Stimulated activated CD4-positive, alpha-beta T cell treated with anti-CD3 and anti-CD28 coated beads, Interleukin-4, amount 100 ng/mL, for 24 hours (primary cell): ENCODE measurements around the gene GAP43.

ENCODE experiments used
- DNase-seq: peaks from one replicate; pipeline ENCODE4 v3.0.0-alpha.2; 2020

GAP43 gene

DNA sequence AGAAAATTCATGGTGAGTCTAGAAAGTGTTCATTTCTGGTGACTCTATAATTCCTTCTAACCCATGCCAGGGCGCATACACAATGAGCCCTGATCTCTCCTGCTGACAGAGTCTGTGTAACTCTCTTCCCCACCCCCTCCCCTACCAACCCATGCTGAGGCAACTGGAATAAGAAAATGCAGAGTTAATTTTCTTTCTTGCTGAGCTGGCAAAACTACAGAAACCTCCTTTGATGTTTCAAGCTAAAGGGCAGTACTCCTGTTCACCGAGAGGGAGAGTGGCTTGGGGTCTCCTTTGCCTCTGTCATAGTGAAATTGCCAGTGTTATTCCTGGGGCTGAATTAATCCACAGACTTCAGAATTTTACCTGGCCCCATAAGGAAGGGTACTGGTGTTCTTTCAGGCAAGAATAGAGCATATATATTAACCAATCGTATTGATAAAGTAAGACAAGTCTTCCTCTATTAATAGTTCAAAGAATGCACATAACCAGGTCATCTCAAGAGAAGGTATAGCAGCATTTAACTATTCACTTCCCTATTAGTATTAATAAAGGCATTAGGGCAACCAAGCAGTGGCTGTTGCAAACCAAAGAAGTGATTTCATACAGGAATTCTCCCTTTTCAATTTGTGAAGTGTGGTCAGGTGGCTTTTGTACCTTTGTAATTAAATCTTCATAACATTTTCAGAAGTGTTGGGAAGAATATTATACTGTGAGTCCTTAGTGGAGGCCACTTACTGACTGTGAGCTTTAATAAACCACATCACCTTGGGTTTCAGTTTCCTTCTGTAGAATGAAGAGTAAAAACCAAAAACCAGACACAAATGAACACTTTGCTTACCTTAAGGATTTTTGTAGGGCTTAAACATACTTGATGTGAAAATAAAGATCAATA lies 4.1 kb downstream of the GAP43 start:
- DNase-seq: no peak

DNA sequence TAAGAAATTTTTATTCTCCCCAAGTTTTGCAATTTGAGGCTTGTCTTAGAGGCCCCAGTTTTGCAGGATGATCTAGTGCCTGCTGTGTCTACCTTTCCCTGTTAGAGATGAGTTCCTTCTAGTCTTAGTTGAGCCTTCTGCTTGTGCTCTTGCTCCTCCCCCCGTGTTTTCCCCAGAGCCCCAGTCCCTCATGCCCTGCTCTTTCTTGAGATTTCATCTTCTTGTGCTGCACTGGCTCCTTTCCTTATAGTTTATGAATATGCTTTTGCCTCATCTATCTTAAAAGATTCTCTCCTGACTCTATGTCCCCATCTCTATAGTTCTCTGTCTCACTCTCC lies 4.7 kb downstream of the GAP43 start:
- no peak for DNase-seq

DNA sequence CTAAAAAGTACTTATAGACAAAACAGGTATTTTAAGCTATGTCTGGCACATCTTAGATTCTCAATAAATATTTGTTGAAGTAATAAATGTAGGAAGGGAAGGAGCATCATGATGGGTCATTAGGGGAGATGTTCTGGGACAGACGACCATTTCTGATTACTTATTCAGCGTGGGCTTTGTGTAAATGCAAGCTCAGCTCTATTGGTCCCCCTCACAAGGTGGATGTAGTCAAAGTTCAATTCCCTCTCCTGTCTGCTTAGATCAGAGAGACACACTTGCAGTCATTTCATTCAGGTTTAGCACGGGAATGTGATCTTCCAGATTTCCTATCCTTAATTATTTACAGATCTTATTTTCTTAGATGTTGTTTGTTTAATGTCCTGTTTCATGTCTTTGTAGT lies 7.5 kb downstream of the GAP43 start:
- DNase-seq: no peak

DNA sequence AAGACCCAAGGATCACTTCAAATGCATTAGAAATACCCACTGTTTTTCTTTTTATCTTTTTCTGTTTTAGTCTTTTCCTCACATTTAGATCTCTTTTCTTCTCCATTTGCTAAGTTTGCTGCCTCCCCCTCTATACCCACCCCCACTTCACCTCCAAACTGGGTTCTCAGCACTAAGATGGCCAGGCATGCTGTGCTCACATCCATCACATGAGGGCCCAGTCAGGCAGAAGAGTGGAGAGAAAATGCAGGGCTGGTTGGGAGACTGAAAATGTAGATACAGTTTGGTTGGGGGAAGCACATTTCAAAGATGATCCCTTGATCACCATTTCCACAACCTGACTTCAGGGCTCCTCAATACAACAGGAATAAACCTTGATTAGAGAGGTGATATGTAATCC lies 8.7 kb downstream of the GAP43 start:
- no peak for DNase-seq

DNA sequence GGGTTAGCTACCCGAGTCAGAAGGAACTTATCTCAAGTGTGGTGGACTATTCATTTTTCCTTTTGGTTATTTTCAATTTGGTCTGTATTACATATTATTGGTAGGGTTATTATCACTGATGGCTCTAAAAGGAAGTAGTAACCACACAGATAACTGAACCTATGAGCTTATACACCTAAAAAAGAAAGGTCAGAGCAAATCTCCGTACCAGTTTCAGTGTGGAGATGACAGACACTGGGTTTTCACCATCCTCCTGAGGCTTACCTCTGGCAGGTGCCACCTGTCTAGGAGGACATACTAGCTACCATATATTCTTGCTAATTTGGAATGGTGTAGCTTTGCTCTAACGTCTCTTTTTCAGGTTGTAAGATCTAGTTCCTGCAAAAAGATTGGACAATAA lies 10.2 kb downstream of the GAP43 start:
- no peak for DNase-seq

DNA sequence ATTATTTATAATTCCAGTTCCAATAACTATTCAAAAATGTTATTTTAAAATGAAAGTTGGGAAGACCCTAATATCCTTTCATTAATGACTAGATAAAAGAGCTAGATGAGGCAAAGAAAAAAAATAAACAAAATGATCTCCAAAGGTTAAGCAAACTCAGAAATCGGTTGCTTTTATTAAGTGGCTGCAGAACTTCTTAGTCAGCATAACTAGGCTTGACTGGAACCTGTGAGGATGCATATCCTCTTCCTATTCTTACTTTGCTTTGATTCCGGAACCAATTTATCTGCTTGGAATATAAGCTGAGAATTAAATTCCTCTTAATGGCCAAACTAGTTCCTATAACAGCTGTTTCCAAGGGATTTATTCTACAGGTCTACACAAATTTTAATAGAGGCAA lies 10.7 kb downstream of the GAP43 start:
- DNase-seq: no peak

DNA sequence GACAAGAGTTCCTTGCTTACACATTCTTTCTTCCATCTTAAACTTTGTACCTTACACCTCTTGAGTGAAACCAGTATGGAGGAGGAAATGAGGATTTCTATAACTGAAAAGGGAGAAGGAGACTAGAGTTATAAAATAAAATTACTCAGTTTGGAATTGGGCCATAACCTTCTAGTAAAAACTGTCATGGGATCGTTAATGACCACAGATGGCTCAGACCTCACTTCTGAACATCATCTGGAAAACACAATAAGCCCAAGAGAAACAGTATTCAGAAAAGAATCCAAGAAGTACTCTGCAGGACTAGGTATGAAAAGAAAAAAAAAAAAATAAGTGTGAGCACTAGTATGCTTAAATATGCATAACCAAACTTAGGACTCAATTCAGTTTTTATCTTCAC lies 12.1 kb downstream of the GAP43 start:
- DNase-seq: no peak

DNA sequence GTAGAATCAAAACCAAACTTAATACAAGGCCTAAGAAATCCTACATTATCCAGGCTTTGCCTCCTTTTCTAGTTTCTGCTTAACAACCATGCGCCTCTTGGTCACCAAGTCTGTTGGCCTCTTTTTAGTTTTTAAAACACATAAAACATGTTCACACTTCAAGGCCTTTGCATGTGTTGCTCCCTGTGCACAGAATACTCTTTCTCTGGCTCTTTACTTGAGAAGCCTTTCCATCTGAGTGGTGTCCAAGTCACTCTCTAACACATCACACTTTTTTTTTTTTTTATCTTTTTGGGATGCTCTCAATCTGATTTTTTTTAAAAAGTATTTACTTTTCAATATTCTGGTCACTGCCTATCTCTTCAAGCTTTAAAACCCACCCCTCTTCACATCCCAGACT lies 14.9 kb downstream of the GAP43 start:
- DNase-seq: no peak

DNA sequence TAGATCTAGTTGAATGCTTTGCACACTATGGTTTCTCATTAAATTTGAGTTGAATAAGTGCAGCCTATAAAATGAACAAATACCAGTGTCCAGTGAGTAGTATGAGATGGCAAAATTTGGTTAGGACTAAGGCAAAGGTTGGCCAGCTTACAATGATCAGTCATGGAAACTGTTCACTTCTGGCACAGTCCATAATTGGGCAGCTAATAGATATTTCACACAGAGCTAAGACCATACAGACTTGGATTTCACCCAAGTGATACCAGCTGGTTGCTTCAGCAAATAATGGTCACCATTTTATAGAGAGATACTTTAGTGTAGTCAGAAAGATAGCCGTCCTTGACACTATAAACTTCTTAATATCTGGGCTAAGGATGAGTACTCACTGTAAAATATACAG lies 15.7 kb downstream of the GAP43 start:
- DNase-seq: no peak

DNA sequence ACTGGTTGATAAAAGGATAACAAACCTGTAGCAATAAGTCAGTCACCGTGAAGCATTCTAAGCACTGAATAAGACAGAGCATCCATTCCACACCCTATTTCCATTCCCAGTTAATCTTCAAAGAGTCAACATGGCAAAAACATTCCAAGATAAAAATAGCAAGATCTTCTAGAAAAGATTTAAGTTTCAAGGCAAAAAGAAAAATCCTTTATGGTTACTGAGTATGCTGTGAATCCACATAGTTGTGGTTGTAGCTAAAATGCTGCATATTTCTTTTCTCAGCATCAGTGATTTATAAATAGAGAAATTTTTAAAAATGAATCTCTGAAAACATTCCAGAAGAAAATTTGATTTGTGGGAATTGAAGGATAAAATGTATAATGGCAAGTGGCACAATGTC lies 21.1 kb downstream of the GAP43 start:
- DNase-seq: no peak

DNA sequence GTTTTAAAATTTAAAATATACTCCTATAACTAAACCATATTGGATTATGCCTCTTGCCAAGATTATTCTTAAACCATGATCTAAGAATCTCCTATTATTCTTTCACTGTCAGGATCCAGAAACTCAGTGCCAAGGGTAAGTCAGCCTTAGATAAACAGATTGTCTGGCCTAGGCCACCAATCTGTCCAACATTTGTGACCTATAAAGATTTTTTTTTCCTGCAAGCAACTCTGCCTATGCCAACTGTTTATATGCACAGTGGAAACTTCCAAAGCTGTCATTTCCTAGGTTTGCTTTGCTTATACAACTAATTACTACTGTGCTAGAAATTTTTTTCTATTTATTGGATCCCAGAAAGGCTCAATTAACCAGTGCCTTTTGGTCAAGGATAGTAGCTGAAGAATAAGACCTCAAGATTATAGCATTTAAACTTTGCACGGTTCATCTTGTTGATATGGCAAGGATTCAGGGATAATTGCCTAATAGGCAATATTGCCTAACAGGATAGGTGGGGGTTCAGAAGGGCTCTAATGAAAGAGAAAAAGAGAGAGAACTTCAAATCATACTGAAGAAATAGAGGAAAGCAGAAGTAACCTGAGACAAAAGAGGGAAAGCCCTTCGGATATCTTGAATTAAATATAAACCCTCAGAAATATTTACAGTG lies 22.8 kb downstream of the GAP43 start:
- DNase-seq: no peak

DNA sequence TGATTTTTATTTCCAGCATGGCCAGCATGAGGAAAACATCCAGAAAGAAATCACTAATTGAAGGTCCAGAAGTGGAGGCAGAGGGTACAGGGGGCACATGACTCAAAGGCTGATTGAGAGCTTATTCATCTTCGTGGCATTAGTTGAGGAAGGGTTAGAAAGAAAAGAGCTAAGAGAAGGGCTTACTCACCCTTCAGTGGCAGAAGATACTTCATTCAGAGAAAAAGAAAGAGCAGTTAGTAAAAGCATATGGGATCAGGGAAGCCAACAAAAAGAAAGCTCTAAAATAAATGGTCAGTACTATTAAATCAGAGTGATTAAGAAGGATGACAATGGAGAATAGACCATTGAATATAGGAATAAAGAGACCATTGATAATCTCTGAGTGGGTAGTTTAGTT lies 25.2 kb downstream of the GAP43 start:
- no peak for DNase-seq

DNA sequence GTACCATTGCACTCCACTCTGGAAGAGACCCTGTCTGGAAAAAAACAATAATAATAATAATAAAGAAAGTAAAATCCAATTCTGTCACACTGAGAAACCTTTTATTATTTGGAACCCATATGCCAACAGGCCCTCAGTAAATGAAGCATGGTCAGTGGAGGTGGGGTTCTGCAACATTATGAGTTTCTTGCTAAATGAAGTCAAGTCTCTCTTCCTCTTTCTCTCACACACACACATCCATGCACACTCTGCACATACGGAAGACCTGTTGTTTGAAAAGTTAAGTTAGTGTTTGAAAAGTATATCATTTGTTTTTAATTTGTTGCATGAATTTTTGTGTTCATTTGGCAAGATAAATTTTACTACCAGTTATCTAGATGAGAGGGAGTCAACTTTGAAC lies 27.8 kb downstream of the GAP43 start:
- DNase-seq: no peak

DNA sequence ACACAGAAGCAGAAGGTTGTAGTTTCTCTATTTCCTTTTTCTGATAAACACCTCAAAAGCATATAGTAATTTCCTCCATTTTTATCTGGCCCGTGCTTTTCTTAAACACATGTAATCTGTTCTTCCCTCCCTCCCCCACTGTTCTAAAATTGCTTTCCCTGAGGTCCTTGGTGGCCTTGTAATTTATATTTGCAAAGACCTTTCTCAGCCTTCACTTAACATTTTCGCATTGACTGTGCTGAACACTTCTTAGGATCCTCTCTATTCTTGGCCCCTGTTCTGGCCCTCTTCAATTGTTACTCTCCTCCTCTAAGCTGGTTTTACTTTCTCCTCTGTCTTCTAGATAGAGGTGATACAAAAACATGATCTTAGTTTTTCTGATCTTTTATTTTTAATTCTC lies 28.3 kb downstream of the GAP43 start:
- no peak for DNase-seq

DNA sequence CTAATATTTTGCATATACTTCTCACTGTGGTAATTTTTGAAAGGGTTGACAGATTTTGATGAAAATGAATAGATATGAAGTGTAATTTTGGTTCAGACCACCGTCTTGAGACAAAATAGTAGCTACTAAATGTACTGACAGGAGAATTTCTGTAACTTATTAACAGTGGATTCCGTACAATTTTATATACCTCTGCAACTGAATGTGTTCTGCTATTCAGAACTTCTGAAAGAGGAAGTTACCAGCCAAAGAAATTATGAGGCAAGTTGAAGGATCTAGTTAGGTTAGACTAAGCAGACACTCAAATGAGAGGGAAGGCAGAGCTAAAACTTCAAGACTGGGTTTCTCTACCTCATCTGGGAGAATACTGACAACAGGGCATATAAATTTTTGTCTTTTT lies 29.4 kb downstream of the GAP43 start:
- DNase-seq: no peak

DNA sequence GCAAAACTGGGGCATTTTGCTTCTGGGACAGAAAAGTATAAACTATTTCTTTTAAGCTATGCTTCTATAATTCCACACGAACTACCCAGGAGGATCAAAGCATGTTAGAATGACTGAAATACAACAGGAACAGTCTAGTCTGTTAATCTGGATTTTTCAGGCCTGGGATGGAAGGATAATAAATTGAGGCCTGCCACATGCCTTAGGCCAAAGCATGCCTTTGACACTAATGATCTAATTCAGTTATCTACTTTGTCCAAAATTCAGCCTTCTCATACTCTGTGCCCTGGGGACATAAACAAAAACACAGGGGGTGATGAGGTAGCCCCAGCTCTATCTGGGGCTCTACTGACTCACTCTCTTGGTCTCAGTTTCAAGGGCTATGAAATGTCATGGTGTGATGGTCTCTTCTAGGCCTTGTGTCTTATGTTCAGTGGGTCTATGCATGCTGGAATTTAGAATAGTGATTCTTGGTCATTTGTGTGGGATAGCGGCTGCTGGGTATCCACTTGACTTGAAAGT lies 32.5 kb downstream of the GAP43 start:
- DNase-seq: no peak

DNA sequence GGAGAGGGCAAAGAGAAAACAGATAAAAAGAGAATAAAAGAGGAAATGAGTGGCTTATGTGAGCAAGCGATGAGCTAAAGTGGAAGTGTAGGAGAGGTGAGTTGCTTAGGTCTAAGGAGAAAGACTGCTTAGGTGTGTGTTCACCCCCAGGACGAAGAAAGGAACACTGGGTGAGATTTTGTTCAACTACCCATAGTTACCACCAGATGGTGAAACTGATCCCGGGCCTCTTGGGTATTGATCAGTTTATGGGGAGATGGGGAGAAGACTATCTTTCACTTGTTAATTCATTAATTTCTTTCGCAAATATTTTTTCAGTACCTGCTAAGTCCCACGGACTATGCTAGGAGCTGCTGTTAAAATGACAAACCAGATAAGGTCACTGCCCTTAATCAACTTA lies 33.9 kb downstream of the GAP43 start:
- DNase-seq: no peak

DNA sequence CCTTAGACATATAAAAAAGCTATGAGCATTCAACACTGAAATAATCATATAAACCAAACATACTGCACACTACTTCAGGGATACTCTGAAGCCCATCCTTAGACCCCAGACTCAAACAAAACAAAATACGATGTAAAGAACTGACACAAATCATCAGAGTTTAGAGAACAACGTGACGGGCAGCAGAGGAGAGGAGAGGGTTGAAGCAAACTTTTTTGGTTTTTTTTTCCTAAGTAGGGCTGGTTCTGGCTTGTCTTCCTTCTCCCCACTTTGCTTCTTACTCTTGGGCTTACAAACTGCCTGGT lies 34.7 kb downstream of the GAP43 start:
- no peak for DNase-seq

DNA sequence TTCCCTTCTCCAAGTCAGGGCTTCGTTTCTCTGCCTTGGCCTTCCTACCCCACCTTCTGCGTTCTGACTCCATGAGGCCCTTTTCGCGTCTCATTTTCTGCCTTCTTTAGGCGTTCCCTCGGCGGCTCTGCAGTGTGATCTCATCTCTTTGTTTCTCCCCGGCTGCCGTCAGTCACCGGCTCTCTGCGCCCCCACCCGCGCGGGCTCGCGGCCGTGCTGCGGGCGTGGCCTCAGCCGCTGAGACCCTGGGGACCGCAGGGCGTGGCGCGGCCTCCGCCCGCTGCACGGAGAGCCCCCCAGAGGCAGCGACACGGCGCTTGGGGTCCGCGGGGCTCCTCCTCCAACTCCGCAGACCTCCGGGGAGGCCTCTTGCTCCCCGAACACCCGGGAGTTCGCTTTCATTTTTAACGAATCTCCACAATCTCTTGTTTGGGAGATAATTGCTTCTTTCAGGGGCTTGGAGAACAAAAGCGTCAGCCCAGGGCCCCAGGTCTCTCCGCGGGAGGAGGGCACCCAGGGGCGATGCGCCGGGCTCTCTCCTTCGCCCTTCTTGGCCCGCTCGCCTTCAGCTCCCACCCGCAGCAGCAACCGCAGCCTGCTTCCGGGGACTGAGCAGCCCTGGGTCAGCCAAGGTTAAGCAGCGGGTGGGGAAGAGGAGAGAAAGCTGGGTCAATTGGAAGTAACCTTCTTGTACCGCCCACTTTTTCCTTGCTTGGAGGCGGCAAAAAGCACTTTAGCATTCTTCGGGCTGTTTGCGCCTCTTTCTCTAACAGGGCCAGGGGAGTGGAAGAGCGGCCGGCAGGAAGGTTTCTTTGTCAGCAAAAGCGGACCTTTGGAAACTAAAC lies 35.2 kb downstream of the GAP43 start:
- DNase-seq: peak; percentile 68

DNA sequence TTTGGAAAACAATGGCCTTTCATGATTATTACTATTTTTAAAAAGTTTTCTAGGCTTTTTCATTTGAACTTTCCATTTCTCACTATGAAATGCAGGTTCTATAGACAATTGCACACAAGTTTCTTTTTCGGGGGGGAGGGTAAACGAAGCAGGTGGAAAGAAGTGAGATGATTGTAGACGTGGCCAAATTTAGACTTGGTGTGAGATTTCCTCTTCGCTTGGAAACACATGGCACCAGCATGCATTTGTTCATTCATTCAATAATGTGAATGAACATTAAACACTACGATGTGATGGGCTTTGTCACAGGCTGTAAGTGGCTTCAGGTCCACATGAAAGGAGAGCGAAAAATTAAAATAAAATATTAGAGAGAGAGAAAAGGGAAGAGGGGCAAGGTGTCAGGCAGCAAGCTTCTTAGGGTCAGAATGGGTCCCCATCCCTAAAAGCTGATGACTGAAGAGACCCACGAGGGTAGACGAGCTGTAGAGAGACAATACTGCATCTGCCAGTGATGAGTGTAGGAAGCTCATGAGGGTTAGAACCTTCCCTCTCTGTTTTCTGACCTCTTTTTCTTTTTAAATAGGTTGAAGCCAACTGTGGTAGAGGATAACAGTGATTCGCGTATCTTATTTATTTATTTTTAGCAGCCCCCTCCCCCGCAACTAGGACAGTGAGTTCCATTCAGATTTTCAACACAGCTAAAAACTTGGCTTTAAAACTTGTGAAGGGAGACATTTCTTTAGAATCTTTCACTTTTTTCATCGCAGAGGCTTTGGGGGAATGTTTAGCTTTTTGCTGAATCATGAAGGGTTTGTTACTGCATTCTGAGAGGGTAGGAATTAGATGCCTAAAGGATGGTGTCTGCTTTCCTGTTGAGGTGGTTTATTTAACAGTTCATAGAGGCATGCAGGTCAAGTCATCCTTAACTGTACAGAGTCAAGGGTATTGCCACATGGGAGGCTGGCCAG lies 36.2 kb downstream of the GAP43 start:
- DNase-seq: no peak

DNA sequence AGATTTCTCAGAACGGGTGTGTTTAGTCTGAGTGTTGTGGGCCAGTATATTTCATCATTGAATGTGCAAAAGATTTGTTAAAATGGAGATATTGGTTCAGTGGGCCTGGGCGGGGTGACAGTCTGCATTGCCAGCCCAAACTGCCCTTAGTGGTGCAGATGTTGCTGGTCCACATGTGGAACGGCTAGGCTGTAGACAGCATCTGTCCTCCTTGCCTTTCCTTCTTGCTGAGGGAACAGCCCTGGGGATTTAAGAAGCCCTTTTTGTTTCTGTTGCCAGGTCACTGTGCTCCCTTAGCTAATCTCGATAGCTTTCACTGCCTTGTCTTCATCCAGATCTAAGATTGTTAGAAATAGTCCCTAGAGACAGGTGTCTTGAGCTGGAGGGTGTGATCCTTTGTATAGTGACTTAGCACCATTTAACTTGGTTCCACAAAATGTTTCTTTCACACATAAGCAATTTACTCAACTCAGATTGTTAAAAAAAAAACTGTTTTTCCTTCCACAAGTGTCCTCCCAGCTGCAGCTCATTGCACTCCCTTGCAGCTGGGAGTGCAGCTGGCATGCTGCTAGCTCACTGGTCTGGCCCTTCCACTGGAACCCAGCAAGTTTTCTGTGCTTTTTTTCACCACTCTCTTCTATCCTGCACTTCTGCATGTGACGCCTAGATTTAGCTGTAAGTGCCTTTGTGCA lies 37.5 kb downstream of the GAP43 start:
- DNase-seq: no peak

DNA sequence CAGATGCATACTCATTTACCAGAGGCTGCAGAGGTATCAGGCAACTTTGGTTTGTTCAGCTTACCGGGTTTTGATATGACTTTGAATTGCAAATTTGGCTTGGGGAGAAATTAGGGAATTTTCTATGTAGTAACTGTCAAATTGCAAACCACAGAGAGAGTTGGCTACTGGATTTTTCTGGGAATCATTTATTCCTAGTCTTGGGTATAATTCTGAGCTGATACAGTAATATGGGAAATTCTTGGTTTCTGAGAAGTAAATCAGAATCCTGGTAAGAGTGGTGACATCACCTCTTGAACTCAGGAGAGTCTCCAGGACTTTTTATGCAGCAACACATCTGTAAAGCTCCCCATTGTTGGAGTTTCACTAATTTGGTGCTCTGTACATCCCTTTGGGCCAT lies 39.0 kb downstream of the GAP43 start:
- DNase-seq: no peak
